Tibial nerve (tissue), 4 donors: Measurements from ENCODE around the gene LCN9.

Experiments
- EP300 ChIP-seq, 2 donors: sonication (generic); formaldehyde crosslinking; IDR thresholded peaks; one replicate each; pipeline ENCODE4 v1.6.1; 2017; ENCODE audit warnings: antibody characterized with exemption in 2 of 2, mild to moderate bottlenecking in 1 of 2
- POLR2A ChIP-seq, 2 donors: fragments of 450-650 bp; IDR thresholded peaks; one replicate each; pipeline ENCODE4 v1.6.1; 2017; ENCODE audit warnings: antibody characterized with exemption in 2 of 2, mild to moderate bottlenecking in 2 of 2, moderate library complexity in 2 of 2
- TF ChIP-seq, protein P1 (sequence below), 5 experiments: fragments of 200-600 bp in 3 of 5; fragments of 450-650 bp in 2 of 5; sonication (generic) in 3 of 5; IDR thresholded peaks; one replicate each; pipeline ENCODE4 v1.5.1; 2016 to 2019; ENCODE audit warnings: antibody characterized with exemption in 5 of 5, mild to moderate bottlenecking in 3 of 5, moderate library complexity in 2 of 5

DNA sequence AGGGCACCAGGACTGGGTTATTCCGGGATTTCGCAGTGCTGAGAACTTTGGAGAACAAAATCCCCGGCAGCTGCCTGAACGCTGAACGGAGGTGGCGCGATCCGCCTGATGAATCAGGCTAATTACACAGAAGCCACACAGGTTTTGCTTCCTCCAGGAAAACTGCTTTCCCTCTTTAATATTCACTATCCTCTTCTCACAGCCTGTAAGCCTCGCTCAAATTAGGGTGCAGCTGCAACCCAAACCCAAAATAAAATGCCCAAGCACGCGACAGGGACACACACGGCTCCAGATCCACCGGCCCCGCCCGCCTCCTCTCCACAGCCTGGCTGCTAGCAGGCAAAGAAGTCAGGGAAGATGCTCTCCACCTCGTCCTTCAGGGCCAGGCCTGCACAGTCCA is 30.2 kb downstream of the LCN9 start:
- TF ChIP-seq, protein P1, sequence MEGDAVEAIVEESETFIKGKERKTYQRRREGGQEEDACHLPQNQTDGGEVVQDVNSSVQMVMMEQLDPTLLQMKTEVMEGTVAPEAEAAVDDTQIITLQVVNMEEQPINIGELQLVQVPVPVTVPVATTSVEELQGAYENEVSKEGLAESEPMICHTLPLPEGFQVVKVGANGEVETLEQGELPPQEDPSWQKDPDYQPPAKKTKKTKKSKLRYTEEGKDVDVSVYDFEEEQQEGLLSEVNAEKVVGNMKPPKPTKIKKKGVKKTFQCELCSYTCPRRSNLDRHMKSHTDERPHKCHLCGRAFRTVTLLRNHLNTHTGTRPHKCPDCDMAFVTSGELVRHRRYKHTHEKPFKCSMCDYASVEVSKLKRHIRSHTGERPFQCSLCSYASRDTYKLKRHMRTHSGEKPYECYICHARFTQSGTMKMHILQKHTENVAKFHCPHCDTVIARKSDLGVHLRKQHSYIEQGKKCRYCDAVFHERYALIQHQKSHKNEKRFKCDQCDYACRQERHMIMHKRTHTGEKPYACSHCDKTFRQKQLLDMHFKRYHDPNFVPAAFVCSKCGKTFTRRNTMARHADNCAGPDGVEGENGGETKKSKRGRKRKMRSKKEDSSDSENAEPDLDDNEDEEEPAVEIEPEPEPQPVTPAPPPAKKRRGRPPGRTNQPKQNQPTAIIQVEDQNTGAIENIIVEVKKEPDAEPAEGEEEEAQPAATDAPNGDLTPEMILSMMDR (IDR thresholded peaks at IDR 0.05) = no peak
- TF ChIP-seq POLR2A (IDR thresholded peaks at IDR 0.05) = no peak
- TF ChIP-seq EP300 (IDR thresholded peaks at IDR 0.05) = no peak
